ENCODE results near the gene CNOT9.

DNA sequence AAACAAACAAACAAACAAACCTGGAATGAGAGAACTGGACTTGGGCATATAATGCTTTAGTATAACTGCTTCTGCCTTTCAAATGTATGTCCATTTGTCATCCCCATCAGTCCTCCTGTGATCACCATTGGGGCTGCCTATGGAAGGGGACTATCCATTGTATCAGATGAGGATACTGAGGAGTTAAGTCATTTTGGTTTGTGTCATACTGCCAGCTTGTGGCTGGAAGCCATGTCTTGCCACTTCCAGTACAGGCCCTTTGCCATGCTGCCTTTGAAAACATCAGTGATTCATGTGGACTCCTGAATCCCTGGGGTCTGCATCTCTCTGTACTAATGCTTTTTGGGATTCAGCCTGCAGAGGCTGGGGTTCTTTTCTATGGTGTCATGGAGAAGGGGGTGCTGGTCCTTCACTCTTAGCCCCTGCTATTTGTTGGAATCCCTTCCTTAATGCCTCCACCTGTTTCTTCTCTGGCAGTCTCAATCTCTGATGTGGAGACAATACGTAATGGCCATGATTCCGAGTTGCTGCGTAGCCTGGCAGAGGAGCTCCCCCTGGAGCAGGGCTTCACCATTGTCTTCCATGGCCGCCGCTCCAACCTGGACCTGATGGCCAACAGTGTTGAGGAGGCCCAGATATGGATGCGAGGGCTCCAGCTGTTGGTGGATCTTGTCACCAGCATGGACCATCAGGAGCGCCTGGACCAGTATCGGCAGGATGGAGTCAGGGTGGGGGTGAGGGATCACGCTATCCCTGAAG lies 49.6 kb downstream of the CNOT9 start:
- no peak for TF ChIP-seq EZH2 (IDR thresholded peaks at IDR 0.05; ENCODE audit: low read length, unreplicated experiment)
- TF ChIP-seq CTCF (conservative IDR thresholded peaks at IDR 0.05; ENCODE audit: low read depth, low read length): peak; percentile 44
